Hippocampal formation (tissue), 2 donors: ENCODE results near the gene BMP7.

Experiments
- DNase-seq, 2 donors: peaks; one replicate each; lab custom pipeline; 2025; lab: John Stamatoyannopoulos, UW

The BMP7 gene

GRCh38 chr20:57266291-57267157 lies at the start of gene BMP7:
TSS of gene BMP7 (minus strand) at chr20:57266641. CDS start at chr20:57266122, 519 bp downstream.
- DNase-seq, result peak; percentile 40 to 66

GRCh38 chr20:57315976-57316480 lies 49.6 kb upstream of the BMP7 start:
- DNase-seq, result no peak

- DNase-seq, result no peak
These were observed 48.9 kb upstream of the BMP7 start for GRCh38 chr20:57315083-57315975.

GRCh38 chr20:57313951-57314350 lies 47.5 kb upstream of the BMP7 start:
- no peak for DNase-seq

GRCh38 chr20:57313230-57313629 lies 46.8 kb upstream of the BMP7 start:
- DNase-seq, result no peak

- no peak for DNase-seq
These were observed 45.7 kb upstream of the BMP7 start for GRCh38 chr20:57312138-57312537.

GRCh38 chr20:57310821-57311514 lies 44.5 kb upstream of the BMP7 start:
- DNase-seq, result no peak

GRCh38 chr20:57309544-57310115 lies 43.2 kb upstream of the BMP7 start:
- DNase-seq, result peak in 1 of 2 donors; percentile 33

GRCh38 chr20:57308451-57309271 lies 42.2 kb upstream of the BMP7 start:
- no peak for DNase-seq

- no peak for DNase-seq
These were observed 40.3 kb upstream of the BMP7 start for GRCh38 chr20:57306747-57307146.

GRCh38 chr20:57301026-57301425 lies 34.6 kb upstream of the BMP7 start:
- DNase-seq, result no peak

- DNase-seq, result no peak
These were observed 32.0 kb upstream of the BMP7 start for GRCh38 chr20:57298457-57298856.

GRCh38 chr20:57294550-57294949 lies 28.1 kb upstream of the BMP7 start:
- no peak for DNase-seq

- no peak for DNase-seq
These were observed 27.6 kb upstream of the BMP7 start for GRCh38 chr20:57293995-57294394.

GRCh38 chr20:57292611-57293010 lies 26.2 kb upstream of the BMP7 start:
- no peak for DNase-seq

- no peak for DNase-seq
These were observed 25.3 kb upstream of the BMP7 start for GRCh38 chr20:57291694-57292093.

- DNase-seq, result no peak
These were observed 24.6 kb upstream of the BMP7 start for GRCh38 chr20:57291003-57291402.

GRCh38 chr20:57290178-57290484 lies 23.7 kb upstream of the BMP7 start:
- DNase-seq, result no peak

GRCh38 chr20:57289391-57290177 lies 23.1 kb upstream of the BMP7 start:
- peak; percentile 44 to 70 for DNase-seq

GRCh38 chr20:57288651-57289277 lies 22.3 kb upstream of the BMP7 start:
- DNase-seq, result peak in 1 of 2 donors; percentile 41
